Osteocyte (in vitro differentiated cells): Measurements from ENCODE around the gene ATP5PB. TPM values are rescaled to one million over a fixed set of nuclear protein-coding genes. Genes with fewer than 3 reads are reported as not detected.

Experiments used
- DNase-seq: peaks from one replicate; pipeline ENCODE4 v3.0.0; 2021; ENCODE audit warnings: mixed read lengths; ENCODE audit not compliant: unreplicated experiment; ENCODE audit errors: extremely low spot score
- H3K27ac Mint-ChIP-seq: one replicate; pipeline ENCODE4 v1.8.0; 2021; ENCODE audit warnings: mild to moderate bottlenecking, mixed read lengths; ENCODE audit not compliant: unreplicated experiment
- H3K27me3 Mint-ChIP-seq: one replicate; pipeline ENCODE4 v1.8.0; 2021; ENCODE audit warnings: mixed read lengths; ENCODE audit not compliant: unreplicated experiment
- H3K36me3 Mint-ChIP-seq: one replicate; pipeline ENCODE4 v1.8.0; 2021; ENCODE audit warnings: mixed read lengths; ENCODE audit not compliant: unreplicated experiment
- H3K4me1 Mint-ChIP-seq: one replicate; pipeline ENCODE4 v1.8.0; 2021; ENCODE audit warnings: mixed read lengths; ENCODE audit not compliant: unreplicated experiment
- H3K4me3 Mint-ChIP-seq: one replicate; pipeline ENCODE4 v1.8.0; 2021; ENCODE audit warnings: mild to moderate bottlenecking, moderate library complexity, mixed read lengths; ENCODE audit not compliant: unreplicated experiment
- H3K9me3 Mint-ChIP-seq: one replicate; pipeline ENCODE4 v1.8.0; 2021; ENCODE audit warnings: mixed read lengths; ENCODE audit not compliant: unreplicated experiment
- CTCF ChIP-seq: fragments of 200-600 bp; sonication (generic); IDR thresholded peaks from 2 replicates; pipeline ENCODE4 v1.5.0; 2021; ENCODE audit warnings: antibody characterized with exemption, mild to moderate bottlenecking, moderate library complexity
- total RNA-seq: library from RNA; stranded (reverse); gene quantifications from 2 replicates; pipeline ENCODE4 v1.2.1, GENCODE V29; 2021

Gene ATP5PB
- total RNA-seq, 1 donor from 2014 or later, result 185 TPM

DNA sequence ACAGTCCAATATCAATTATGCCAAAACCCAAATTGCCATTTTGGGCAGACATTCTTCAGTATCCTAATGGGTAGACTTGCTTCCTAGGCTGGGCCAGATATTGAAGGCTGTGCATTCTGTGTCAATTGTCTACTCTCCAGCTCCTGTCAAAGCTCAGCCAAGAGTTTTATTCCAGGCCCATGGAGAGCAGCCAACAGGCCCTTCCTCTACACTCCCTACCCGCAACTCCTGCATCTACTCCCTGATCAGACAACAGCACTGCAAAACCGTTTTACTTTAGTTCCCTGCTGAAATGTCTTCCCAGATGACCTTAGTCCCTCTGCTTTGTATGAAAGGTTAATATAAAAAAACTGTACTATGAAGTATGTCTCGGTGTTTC lies 60.7 kb downstream of the ATP5PB start:
- no peaks in the 10 kb centered on the region for H3K9me3 Mint-ChIP-seq
- no peak overlapping the region for H3K4me3 Mint-ChIP-seq
- no peaks in the 10 kb centered on the region for H3K36me3 Mint-ChIP-seq
- H3K27ac Mint-ChIP-seq, result no peak overlapping the region
- H3K4me1 Mint-ChIP-seq, result peaks cover 17% of the 10 kb centered on the region
- DNase-seq, result no peak
- no peaks in the 10 kb centered on the region for H3K27me3 Mint-ChIP-seq
- TF ChIP-seq CTCF, result no peak

GRCh38 chr1:111511370-111511769 lies 62.1 kb downstream of the ATP5PB start:
- no peak for TF ChIP-seq CTCF
- no peaks in the 10 kb centered on the region for H3K36me3 Mint-ChIP-seq
- H3K4me3 Mint-ChIP-seq, result no peak overlapping the region
- no peak overlapping the region for H3K27ac Mint-ChIP-seq
- H3K27me3 Mint-ChIP-seq, result no peaks in the 10 kb centered on the region
- H3K4me1 Mint-ChIP-seq, result peaks cover 17% of the 10 kb centered on the region
- H3K9me3 Mint-ChIP-seq, result no peaks in the 10 kb centered on the region
- DNase-seq, result no peak

Other genes with a start within 250 kb of the ATP5PB start
- not detected in 2 replicates for gene DENND2D, start 248.8 kb upstream of the ATP5PB start, total RNA-seq
- gene CHI3L2, start 221.8 kb upstream of the ATP5PB start, total RNA-seq, result not detected in 2 replicates
- not detected in 2 replicates for gene CHIA, start 158.6 kb upstream of the ATP5PB start, total RNA-seq
- 1.1 and 1.6 TPM in 2 replicates for gene OVGP1, start 21.7 kb upstream of the ATP5PB start, total RNA-seq
- 22.7 and 24.0 TPM in 2 replicates for gene WDR77, start 208 bp upstream of the ATP5PB start, total RNA-seq
- gene C1orf162, start 24.5 kb downstream of the ATP5PB start, total RNA-seq, result 0.34 and 0.70 TPM in 2 replicates
- not detected in 2 replicates for gene ADORA3, start 54.2 kb downstream of the ATP5PB start, total RNA-seq
- not detected in 2 replicates for gene TMIGD3, start 54.2 kb downstream of the ATP5PB start, total RNA-seq
- gene RAP1A, start 170.3 kb downstream of the ATP5PB start, total RNA-seq, result 48.3 and 51.0 TPM in 2 replicates